ENCODE results near the gene RNF208.

Gene RNF208

GRCh38 chr9:137205126-137206069 lies 16.6 kb downstream of the RNF208 start, which contains the start of the genes NDOR1 and TMEM203 (continued):
- peak; percentile 77 for TF ChIP-seq ZBTB17 (tag by site-specific recombination; IDR thresholded peaks at IDR 0.05)
- TF ChIP-seq ZNF394 (tag by site-specific recombination; IDR thresholded peaks at IDR 0.05; ENCODE audit: borderline replicate concordance), result 0 out of 2 replicates have a peak, but pooled peaks have one; percentile 21
- TF ChIP-seq ZNF335 (tag by site-specific recombination; conservative IDR thresholded peaks at IDR 0.05), result peak; percentile 86
- TF ChIP-seq GLIS2 (tag by site-specific recombination; IDR thresholded peaks at IDR 0.05), result peak; percentile 58
- no peak for TF ChIP-seq ZNF175 (tag by site-specific recombination; IDR thresholded peaks at IDR 0.05)
- TF ChIP-seq ZNF24 (tag by site-specific recombination; IDR thresholded peaks at IDR 0.05), result 0 out of 2 replicates have a peak, but pooled peaks have one; percentile 42
- TF ChIP-seq ZNF596 (tag by site-specific recombination; IDR thresholded peaks at IDR 0.05), result peak; percentile 42; the same call in 1 of the 2 replicates
- TF ChIP-seq ZFP37 (tag by site-specific recombination; IDR thresholded peaks at IDR 0.05), result 0 out of 2 replicates have a peak, but pooled peaks have one; percentile 56
- TF ChIP-seq OVOL3 (tag by site-specific recombination; IDR thresholded peaks at IDR 0.05), result no peak
- peak; percentile 82 for TF ChIP-seq YY2 (tag by site-specific recombination; IDR thresholded peaks at IDR 0.05)
- peak; percentile 90 for TF ChIP-seq YY1 (tag by site-specific recombination; IDR thresholded peaks at IDR 0.05)
- TF ChIP-seq PATZ1 (tag by site-specific recombination; IDR thresholded peaks at IDR 0.05), result peak; percentile 53; the same call in 1 of the 2 replicates
- peak; percentile 42; the same call in 1 of the 2 replicates for TF ChIP-seq ZBTB20 (tag by site-specific recombination; IDR thresholded peaks at IDR 0.05)
- TF ChIP-seq HOXC10 (CRISPR knock-in tag; IDR thresholded peaks at IDR 0.05), result 0 out of 2 replicates have a peak, but pooled peaks have one; percentile 53
- peak; percentile 79 for TF ChIP-seq ZBTB26 (tag by site-specific recombination; optimal IDR thresholded peaks at IDR 0.05)
- TF ChIP-seq ZXDB (tag by site-specific recombination; IDR thresholded peaks at IDR 0.05), result peak; percentile 95
- TF ChIP-seq PBX3 (CRISPR knock-in tag; IDR thresholded peaks at IDR 0.05), result peak; percentile 97
- peak; percentile 34; the same call in 1 of the 2 replicates for TF ChIP-seq SP7 (tag by site-specific recombination; IDR thresholded peaks at IDR 0.05)
- peak; percentile 24; the same call in 1 of the 2 replicates for TF ChIP-seq ZBTB48 (tag by site-specific recombination; IDR thresholded peaks at IDR 0.05)
- TF ChIP-seq, protein P1, sequence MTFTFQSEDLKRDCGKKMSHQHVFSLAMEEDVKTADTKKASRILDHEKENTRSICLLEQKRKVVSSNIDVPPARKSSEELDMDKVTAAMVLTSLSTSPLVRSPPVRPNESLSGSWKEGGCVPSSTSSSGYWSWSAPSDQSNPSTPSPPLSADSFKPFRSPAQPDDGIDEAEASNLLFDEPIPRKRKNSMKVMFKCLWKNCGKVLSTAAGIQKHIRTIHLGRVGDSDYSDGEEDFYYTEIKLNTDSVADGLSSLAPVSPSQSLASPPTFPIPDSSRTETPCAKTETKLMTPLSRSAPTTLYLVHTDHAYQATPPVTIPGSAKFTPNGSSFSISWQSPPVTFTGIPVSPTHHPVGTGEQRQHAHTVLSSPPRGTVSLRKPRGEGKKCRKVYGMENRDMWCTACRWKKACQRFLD (tag by site-specific recombination; IDR thresholded peaks at IDR 0.05), result peak; percentile 96
- peak; percentile 25; the same call in 1 of the 2 replicates for TF ChIP-seq ZBTB21 (tag by site-specific recombination; IDR thresholded peaks at IDR 0.05)
- peak; percentile 64; the same call in 1 of the 2 replicates for TF ChIP-seq ZSCAN30 (tag by site-specific recombination; IDR thresholded peaks at IDR 0.05)
- TF ChIP-seq KLF8 (tag by site-specific recombination; IDR thresholded peaks at IDR 0.05), result peak; percentile 71
- TF ChIP-seq ZNF600 (tag by site-specific recombination; IDR thresholded peaks at IDR 0.05), result peak; percentile 71
- TF ChIP-seq ZFP3 (tag by site-specific recombination; IDR thresholded peaks at IDR 0.05; ENCODE audit: low read depth), result no peak
- TF ChIP-seq KLF9 (tag by site-specific recombination; IDR thresholded peaks at IDR 0.05; ENCODE audit: low read depth), result 0 out of 2 replicates have a peak, but pooled peaks have one; percentile 18
- TF ChIP-seq, protein P2, sequence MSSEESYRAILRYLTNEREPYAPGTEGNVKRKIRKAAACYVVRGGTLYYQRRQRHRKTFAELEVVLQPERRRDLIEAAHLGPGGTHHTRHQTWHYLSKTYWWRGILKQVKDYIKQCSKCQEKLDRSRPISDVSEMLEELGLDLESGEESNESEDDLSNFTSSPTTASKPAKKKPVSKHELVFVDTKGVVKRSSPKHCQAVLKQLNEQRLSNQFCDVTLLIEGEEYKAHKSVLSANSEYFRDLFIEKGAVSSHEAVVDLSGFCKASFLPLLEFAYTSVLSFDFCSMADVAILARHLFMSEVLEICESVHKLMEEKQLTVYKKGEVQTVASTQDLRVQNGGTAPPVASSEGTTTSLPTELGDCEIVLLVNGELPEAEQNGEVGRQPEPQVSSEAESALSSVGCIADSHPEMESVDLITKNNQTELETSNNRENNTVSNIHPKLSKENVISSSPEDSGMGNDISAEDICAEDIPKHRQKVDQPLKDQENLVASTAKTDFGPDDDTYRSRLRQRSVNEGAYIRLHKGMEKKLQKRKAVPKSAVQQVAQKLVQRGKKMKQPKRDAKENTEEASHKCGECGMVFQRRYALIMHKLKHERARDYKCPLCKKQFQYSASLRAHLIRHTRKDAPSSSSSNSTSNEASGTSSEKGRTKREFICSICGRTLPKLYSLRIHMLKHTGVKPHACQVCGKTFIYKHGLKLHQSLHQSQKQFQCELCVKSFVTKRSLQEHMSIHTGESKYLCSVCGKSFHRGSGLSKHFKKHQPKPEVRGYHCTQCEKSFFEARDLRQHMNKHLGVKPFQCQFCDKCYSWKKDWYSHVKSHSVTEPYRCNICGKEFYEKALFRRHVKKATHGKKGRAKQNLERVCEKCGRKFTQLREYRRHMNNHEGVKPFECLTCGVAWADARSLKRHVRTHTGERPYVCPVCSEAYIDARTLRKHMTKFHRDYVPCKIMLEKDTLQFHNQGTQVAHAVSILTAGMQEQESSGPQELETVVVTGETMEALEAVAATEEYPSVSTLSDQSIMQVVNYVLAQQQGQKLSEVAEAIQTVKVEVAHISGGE (tag by site-specific recombination; conservative IDR thresholded peaks at IDR 0.05; ENCODE audit: low read depth), result peak; percentile 97
- no peak for TF ChIP-seq SCRT1 (tag by site-specific recombination; IDR thresholded peaks at IDR 0.05; ENCODE audit: borderline replicate concordance)
- 0 out of 2 replicates have a peak, but pooled peaks have one; percentile 32 for TF ChIP-seq ZEB2 (tag by site-specific recombination; IDR thresholded peaks at IDR 0.05)

All from HEK293 (cell line).